Heart right ventricle (tissue), 16 donors: Measurements from ENCODE around the gene VEGFA. TPM values are rescaled to one million over a fixed set of nuclear protein-coding genes. Genes with fewer than 3 reads are reported as not detected.

Source experiments
- ATAC-seq, 8 donors: fragments of 200-7000 bp; cut with Tn5 transposase; one replicate each; pipeline ENCODE4 v1.9.1; 2020; ENCODE audit warnings: mild to moderate bottlenecking in 8 of 8, moderate library complexity in 8 of 8, moderate number of reproducible peaks in 1 of 8
- DNase-seq, 2 donors: peaks; one replicate each; pipeline ENCODE4 v3.0.0-alpha.2; 2020
- H3K27ac ChIP-seq, 10 donors: fragments of 200-600 bp; sonication (generic) in 2 of 10; one replicate each; pipeline versions ENCODE4 v1.5.0 to v1.8.0; 2020 to 2022; ENCODE audit warnings: mild to moderate bottlenecking in 3 of 10
- H3K27me3 ChIP-seq, 7 donors: fragments of 200-600 bp; one replicate each; pipeline ENCODE4 v1.8.0; 2021 to 2022; ENCODE audit warnings: mild to moderate bottlenecking in 2 of 7
- H3K36me3 ChIP-seq, 9 donors: fragments of 200-600 bp; sonication (generic) in 1 of 9; one replicate each; pipeline versions ENCODE4 v1.5.0 to v1.8.0; 2020 to 2022; ENCODE audit warnings: mild to moderate bottlenecking in 2 of 9
- H3K4me1 ChIP-seq, 9 donors: fragments of 200-600 bp; sonication (generic) in 1 of 9; one replicate each; pipeline versions ENCODE4 v1.5.0 to v1.8.0; 2020 to 2022; ENCODE audit warnings: mild to moderate bottlenecking in 4 of 9
- H3K4me3 ChIP-seq, 10 donors: fragments of 200-600 bp; sonication (generic) in 2 of 10; one replicate each; pipeline versions ENCODE4 v1.5.0 to v1.8.0; 2020 to 2022; ENCODE audit warnings: mild to moderate bottlenecking in 7 of 10, moderate library complexity in 2 of 10
- H3K9me3 ChIP-seq, 11 donors: fragments of 200-600 bp in 10 of 11; sonication (generic) in 2 of 11; one replicate each; pipeline versions ENCODE4 v1.5.0 to v1.8.0; 2013 to 2022; ENCODE audit warnings: mild to moderate bottlenecking in 2 of 11, control low read depth in 1 of 11, moderate library complexity in 1 of 11
- WGBS, 2 donors: extraction: QIAGEN DNeasy Blood & Tissue Kit; methylation state at CpG; one replicate each; pipeline ENCODE4 v1.1.7; 2013; ENCODE audit warnings: inconsistent platforms in 1 of 2; 5-methylcytosine and 5-hydroxymethylcytosine counted together
- intact Hi-C, 10 donors: fragments of 100-400 bp; cut with DNase I; formaldehyde crosslinking; loops; one replicate each; pipeline versions ENCODE4 v1.11.1 to v1.14.2; 2022
- polyA plus RNA-seq, 2 donors: library from polyadenylated mRNA; stranded (reverse); fragments of 200-250 nt; gene quantifications; one replicate each; pipeline ENCODE4 v1.2.3, GENCODE V29; 2013
- total RNA-seq, 10 donors: library from RNA; stranded (reverse); fragmentation: NEBNext Ultra II Directional in 3 of 10; extraction: Animal tissue kit (Norgen Biotek cat#: 25700) in 3 of 10; gene quantifications; one replicate each; pipeline versions ENCODE4 v1.2.1 to v1.2.4, GENCODE V29; 2021 to 2023
- TF ChIP-seq, protein P1 (sequence below), 9 donors: fragments of 200-600 bp; sonication (generic) in 2 of 9; IDR thresholded peaks; one replicate each; pipeline versions ENCODE4 v1.5.0 to v1.8.0; 2021 to 2022; ENCODE audit warnings: antibody characterized with exemption in 9 of 9, mild to moderate bottlenecking in 5 of 9, moderate library complexity in 1 of 9
- donor health status: Arrhythmogenic right ventricular cardiomyopathy.
- donor health status: ischemic (EF 13 %, LVEDD 7.1; RV severe dilation, severe dysfunction).
- donor health status: healthy with polysubstance abuse.
- donor health status: DM: no; HTN: yes; CAD: no.
- donor health status: DM: no; HTN: no; CAD: no.
- donor health status: ischemic (EF 25% LVEDD 6.9; RV normal size, moderate dysfunction).
- donor health status: ischemic (EF 25% LVEDD 5.7; RV mildly dilated, moderate dysfunction).
- donor health status: healthy.
- donor health status: DM: yes; HTN: yes; CAD: no.
- donor health status: Ischemic cardiomyopathy.
- donor health status: ischemic (EF 35%, LVEDD 5.7; RV mildly dilated, moderate dysfunction).
- donor health status: nonischemic (EF 11% LVEDD 7.7; RV severe dilation, severe dysfunction).
- donor health status: DM: yes; HTN: yes; CAD: no.
- donor health status: PGD.
- donor health status: ischemic (EF 29% LVEDD 5.4; RV normal size, mild dysfunction).
- donor health status: nonischemic (EF 23%, LVEDD 6.1; RV moderate dilation, normal function).

Gene VEGFA
- total and polyA plus RNA-seq, 12 donors: 133 to 456 (median 216) TPM

- H3K27ac ChIP-seq: peak overlapping the region; percentile 86 to 99 (median 95)
- H3K27me3 ChIP-seq: no peaks in the 10 kb centered on the region
- DNase-seq: peak in 1 of 2 donors; percentile 80
- ATAC-seq: peak; percentile 12 to 32 (median 21)
- H3K9me3 ChIP-seq: no peaks in the 10 kb centered on the region
- TF ChIP-seq, protein P1, sequence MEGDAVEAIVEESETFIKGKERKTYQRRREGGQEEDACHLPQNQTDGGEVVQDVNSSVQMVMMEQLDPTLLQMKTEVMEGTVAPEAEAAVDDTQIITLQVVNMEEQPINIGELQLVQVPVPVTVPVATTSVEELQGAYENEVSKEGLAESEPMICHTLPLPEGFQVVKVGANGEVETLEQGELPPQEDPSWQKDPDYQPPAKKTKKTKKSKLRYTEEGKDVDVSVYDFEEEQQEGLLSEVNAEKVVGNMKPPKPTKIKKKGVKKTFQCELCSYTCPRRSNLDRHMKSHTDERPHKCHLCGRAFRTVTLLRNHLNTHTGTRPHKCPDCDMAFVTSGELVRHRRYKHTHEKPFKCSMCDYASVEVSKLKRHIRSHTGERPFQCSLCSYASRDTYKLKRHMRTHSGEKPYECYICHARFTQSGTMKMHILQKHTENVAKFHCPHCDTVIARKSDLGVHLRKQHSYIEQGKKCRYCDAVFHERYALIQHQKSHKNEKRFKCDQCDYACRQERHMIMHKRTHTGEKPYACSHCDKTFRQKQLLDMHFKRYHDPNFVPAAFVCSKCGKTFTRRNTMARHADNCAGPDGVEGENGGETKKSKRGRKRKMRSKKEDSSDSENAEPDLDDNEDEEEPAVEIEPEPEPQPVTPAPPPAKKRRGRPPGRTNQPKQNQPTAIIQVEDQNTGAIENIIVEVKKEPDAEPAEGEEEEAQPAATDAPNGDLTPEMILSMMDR (IDR thresholded peaks at IDR 0.05): no peak
- H3K4me1 ChIP-seq: peaks cover 19 to 68% (median 60%) of the 10 kb centered on the region in 9 donors
- peaks cover 0 to 27% (median 0%) of the 10 kb centered on the region in 9 donors for H3K36me3 ChIP-seq
- intact Hi-C loops: loop anchor here in 8 of 10 donors (2.0 to 10.0 kb wide), 11 partner anchors 55 to 453 kb away; partner anchors contain the start of gene SLC29A1 (in 1 of the 8)
- H3K4me3 ChIP-seq: peak overlapping the region; percentile 85 to 98 (median 94)
- 3 to 5% methylated on average over 28 to 48 of the region's 48 CpGs for WGBS, 2 donors
These were observed 2.1 kb downstream of the VEGFA start for GRCh38 chr6:43771858-43772680.

GRCh38 chr6:43772681-43773049, 2.7 kb downstream of the VEGFA start:
- Histone ChIP-seq H3K27me3 (no peaks in the 10 kb centered on the region), H3K27ac (peak overlapping the region; percentile 86 to 99 (median 95)), H3K4me3 (peak overlapping the region; percentile 85 to 98 (median 94)), H3K9me3 (no peaks in the 10 kb centered on the region), H3K36me3 (peaks cover 0 to 33% (median 4%) of the 10 kb centered on the region in 9 donors), H3K4me1 (peaks cover 19 to 74% (median 60%) of the 10 kb centered on the region in 9 donors)
- intact Hi-C loops: loop anchor here in 7 of 10 donors (2.0 to 10.0 kb wide), 10 partner anchors 55 to 452 kb away; partner anchors contain the start of gene SLC29A1 (in 1 of the 7)
- WGBS, 2 donors: 19 to 43% methylated on average over 7 of the region's 7 CpGs
- DNase-seq (peak; percentile 54 to 55), ATAC-seq (peak in 6 of 8 donors; percentile 2 to 27 (median 20))
- TF ChIP-seq, protein P1 (IDR thresholded peaks at IDR 0.05): no peak

- Histone ChIP-seq H3K9me3 (no peaks in the 10 kb centered on the region), H3K4me1 (peaks cover 24 to 76% (median 56%) of the 10 kb centered on the region in 9 donors), H3K36me3 (peaks cover 0 to 40% (median 11%) of the 10 kb centered on the region in 9 donors), H3K27me3 (no peaks in the 10 kb centered on the region), H3K27ac (peak overlapping the region; percentile 86 to 99 (median 95)), H3K4me3 (peak overlapping the region; percentile 85 to 98 (median 94))
- intact Hi-C loops: loop anchor here in 7 of 10 donors (2.0 to 10.0 kb wide), 10 partner anchors 56 to 451 kb away; partner anchors contain the start of gene SLC29A1 (in 1 of the 7)
- ATAC-seq (peak in 6 of 8 donors; percentile 5 to 46 (median 32)), DNase-seq (peak; percentile 54 to 70)
- TF ChIP-seq, protein P1 (IDR thresholded peaks at IDR 0.05): peak; percentile 49 to 76 (median 70)
- 31 to 45% methylated on average over 12 of the region's 12 CpGs for WGBS, 2 donors
These were observed 3.3 kb downstream of the VEGFA start for GRCh38 chr6:43773050-43773979.
